HG03045 (cell line): ENCODE results near the gene AKT1.
"Not testable (repeated sequence)": the region's sequence is repeated elsewhere in the genome, so short reads cannot be mapped to it uniquely, and the experiment has no call there.

ENCODE experiments used
- ATAC-seq: cut with Tn5 transposase; IDR thresholded peaks from one replicate; pipeline ENCODE4 v1.9.1; 2021; ENCODE audit warnings: mild to moderate bottlenecking, moderate library complexity; ENCODE audit not compliant: unreplicated experiment

Gene AKT1

DNA sequence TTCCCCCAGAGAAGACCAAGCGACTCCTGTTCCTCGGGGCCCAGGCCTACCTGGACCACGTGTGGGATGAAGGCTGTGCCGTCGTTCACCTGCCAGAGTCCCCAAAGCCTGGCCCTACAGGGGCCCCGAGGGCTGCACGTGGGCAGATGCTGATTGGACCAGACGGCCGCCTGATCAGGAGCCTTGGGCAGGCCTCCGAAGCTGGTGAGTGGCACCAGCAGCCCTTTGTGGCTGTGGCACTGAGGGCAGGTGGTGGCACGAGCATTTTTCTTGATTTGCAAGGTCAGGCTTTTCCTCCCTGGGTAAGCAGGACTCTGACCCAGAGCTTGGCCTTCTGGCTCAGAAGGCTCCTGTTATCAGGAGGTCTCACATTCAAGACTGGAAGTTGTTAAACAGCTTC lies 39.9 kb downstream of the AKT1 start:
- ATAC-seq, result no peak

DNA sequence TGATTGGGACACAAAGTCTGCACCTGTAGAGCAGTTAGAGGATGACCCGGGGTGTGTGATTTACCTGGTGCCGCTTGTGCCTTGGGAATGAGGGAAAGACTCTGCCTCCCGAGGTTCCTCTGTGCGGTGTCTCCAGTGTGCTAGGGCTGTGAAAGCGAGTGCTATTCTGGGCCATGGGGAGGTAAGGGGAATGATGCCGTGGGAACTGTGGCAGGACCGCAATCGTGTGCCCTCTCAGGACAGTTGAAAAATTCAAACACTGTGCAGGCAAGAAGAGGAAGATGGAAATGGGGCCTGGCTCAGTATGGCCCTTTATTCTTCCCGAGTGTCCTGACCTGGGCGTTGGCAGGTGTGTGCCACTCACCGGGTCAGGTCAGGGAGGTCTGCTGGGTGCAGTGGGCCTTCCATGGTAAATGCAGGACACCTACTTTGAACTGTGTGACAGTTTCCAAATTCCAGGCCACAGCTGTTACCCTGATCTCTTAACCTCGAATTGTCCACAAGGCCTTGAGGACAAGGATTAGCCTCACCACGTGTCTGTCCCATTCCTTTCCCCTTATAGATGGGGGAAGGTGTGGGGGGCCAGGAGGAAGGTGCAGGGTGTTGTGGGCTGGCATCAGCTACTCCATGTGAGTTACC lies 41.2 kb downstream of the AKT1 start:
- no peak for ATAC-seq

DNA sequence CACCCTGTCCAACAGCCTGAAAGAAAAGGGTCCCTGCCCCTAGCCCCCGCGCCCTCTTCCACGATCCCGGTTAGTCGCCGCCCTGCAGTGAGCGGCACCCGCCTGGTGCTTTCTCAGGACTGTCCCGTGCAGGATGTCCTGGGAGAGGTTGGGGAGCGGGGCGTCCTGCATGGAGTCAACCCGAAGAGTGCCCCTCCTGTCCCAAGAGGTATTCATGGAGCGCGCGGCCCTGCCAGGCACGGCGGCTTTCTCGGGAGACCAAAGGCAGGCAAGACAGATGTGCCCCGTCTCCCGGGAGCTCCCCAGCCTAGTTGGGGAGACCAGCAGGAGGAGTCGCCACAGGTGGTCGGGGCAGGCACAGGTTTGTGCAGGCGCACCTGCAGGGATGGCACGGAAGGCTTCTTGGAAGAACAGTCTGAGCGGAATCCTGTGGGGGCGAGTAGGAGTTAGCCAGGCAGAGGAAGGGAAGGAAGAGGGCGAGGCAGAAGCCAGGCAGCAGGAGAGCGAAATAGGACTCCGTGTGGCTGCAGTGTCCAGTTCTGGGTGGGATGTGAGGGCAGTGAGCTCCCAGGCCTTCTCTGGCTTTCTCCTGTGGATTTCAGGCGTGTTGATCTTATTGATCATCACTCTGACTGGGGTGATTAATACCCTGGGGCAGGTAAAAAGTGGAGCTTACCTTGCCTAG lies 41.9 kb downstream of the AKT1 start:
- ATAC-seq, result no peak

DNA sequence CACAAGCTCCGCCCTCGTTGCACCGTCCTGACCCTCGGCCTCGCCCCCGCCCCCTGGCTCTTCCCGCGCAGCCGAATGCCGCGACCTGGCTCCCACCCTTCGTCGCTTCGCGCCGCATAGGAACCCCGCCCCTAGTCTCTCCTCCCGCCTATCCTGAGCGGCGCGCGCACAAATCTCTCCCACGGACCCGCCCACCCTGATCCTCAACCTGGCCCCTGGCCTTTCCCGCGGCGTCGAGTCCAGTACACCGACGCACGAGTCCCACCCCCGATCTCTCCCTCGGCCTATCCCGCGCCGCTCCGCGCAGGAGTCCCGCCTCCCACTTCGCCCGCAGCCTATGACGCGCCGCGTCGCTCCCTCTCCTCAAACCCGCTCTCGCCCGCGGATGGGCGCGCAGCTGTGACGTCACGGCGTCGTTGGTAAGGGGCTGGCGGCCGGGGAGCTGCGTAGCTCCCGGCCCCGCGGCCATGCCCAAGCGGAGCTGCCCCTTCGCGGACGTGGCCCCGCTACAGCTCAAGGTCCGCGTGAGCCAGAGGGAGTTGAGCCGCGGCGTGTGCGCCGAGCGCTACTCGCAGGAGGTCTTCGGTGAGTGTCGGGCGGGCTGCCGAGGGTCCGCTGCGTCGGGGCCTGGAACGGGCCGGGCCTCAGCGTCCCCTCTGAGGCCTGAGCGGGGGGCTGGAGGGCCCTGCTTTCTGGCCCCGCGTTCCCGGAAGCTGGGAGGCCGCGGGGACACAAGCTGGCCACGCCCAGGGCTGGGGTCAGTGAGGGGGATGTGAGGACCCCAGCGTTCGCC lies 42.6 kb downstream of the AKT1 start, which contains the start of gene SIVA1:
SIVA1 (plus strand) TSS at position 413 of the 793 bp plus-strand sequence; CDS start at position 468, 55 bp downstream.
- peak; percentile 86 for ATAC-seq

DNA sequence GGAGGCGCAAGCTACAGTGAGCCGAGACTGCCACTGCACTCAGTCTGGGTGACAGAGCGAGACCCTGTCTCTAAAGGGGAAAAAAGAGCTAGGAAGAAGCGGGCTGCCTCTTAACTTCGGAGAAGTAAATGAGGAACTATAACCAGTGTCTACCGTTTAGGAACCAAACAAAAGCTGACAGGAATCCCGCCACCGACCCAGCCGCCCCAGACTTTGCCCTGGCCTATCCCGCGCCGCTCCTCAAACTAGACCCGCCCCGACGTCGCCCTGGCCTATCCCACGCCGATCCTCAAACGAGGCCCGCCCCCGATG lies 43.2 kb downstream of the AKT1 start:
- ATAC-seq, result peak; percentile 1

DNA sequence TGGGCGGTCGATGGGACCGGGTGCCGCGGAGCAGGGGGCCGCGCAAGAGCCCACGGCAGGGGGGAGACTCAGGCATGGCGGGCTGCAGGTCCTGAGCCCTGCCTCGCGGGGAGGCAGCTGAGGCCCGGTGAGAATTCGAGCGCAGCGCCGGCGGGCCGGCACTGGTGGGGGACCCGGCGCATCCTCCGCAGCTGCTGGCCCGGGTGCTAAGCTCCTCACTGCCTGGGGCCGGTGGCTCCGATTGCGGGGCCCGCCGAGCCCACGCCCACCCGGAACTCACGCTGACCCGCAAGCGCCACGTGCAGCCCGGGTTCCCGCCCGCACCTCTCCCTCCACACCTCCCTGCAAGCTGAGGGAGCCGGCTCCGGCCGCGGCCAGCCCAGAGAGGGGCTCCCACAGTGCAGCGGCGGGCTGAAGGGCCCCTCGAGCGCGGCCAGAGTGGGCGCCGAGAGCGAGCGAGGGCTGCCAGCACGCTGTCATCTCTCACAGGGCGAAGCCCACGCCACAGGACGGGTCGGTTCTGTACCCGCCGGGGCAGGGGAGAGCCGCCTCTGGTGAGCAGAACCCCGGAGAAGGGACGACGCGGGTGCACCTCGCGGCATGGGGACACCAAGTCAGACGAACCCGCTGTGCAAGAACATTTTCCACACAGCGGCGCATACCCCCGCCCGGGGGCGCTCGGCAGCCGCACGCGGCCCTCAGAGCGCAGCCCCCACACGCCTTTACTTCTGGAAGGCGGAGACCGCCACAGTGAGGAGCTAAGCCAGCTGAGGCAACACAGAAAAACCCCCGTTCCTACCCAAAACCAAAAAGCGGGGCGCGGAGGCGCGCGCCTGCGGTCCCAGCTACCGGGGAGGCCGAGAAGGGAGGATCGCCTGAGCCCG lies 43.8 kb downstream of the AKT1 start:
- ATAC-seq, result no peak

DNA sequence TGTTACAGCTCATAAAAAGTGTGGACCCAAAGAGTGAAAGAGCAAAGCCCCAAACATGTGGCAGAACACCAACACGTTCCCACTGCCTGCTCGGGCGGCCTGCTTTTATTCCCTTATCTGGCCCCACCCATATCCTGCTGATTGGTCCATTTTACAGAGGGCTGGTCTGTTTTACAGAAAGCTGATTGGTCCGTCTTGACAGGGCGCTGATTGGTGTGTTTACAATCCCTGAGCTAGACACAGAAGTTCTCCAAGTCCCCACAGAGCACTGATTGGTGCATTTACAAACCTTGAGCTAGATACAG lies 44.8 kb downstream of the AKT1 start:
- ATAC-seq, result not testable (repeated sequence)

DNA sequence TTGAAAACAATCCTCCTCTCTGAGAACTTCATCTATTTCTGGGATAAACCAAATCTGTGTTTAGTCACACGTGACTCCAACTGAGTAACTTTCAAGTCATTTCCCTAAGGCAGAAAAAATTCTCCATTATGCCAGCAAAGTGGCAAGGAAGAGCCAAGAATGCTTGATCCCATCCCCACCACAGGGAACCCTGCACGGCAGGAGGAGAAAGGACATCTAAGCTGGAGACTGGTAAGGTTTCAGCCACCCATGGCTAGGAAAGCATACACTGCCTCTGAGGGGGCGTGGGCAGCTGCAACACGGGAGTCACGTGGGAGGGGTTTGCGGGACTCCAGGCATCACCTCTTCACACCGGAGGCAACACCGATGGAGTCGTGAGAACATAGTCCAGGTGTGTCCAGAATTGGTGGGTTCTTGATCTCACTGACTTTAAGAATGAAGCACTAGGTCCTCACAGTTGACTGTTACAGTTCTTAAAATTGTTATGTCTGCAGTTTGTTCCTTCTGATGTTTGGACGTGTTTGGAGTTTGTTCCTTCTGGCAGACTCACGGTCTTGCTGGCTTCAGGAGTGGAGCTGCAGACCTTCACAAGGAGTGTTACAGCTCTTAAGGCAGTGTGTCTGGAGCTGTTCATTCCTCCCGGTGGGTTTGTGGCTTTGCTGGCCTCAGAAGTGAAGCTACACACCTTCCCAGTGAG lies 45.3 kb downstream of the AKT1 start:
- ATAC-seq, result no peak

DNA sequence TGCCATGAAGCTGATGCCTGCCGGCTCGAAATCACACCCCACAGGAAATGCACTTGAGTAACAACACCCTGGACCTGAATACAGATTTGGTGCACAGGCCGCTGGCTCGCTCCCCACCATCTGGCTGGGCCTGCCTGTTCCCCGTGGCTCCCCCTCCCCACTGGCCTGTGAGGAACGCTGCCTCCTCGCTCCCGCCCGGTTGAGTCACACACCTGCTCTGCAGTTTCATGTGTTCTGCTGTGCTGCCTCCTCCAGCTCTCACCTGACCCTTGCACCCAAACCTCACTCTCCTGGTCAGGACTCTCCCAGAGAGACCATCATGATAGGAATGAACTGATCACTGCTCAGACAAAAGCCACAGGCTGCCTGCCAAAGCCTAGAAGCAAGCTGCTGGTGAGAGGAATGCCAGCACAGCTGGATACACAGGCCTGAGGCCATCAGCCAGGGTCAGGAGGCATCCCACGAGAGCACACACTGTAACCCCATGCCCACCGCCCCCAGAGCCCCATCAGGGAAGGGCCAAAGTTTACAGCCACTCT lies 46.4 kb downstream of the AKT1 start:
- no peak for ATAC-seq

DNA sequence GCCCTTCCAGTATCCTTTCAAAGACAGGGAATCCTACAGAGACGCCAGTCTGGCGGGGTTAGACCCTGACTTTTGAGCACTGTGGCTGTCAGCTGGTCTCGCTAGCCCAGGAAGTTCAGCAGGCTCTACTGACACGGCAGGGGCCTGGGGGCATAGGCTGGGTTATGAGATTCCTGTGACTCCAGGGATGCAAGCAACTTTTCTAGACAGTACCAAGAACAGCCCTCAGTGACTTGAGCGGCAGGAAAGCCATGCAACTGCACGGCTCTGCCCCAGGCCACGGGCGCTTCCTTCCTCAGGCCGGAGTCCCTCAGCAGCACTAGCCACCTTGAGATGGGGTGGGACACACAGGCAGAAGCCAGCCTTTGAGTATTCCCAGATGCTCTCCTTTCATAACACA lies 47.7 kb downstream of the AKT1 start:
- no peak for ATAC-seq

DNA sequence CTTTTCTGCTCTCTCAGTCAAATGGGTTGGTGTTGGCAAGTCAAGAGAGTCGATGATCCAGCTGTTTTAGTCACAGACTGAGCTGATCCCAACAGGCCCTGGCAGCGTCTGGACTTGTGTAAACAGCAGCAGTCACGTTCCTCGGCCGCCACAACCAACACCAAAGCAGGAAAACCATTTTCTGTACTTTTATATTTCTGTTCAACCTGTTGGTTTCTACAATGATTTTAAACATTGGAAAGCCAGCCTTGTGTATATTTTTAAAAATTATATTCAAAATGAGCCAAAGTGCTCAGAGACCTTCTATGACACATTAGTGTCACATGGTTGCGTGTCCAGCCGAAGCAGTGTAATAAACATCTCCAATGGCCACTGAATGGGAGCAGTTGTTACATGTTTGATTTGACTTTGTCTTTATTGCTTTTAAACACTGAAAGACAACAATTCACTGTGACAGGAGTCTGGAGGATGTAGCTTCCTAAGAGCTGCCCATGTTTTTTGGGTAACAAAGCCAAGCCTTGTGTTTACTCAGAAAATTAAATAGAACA lies 48.5 kb downstream of the AKT1 start:
- no peak for ATAC-seq

DNA sequence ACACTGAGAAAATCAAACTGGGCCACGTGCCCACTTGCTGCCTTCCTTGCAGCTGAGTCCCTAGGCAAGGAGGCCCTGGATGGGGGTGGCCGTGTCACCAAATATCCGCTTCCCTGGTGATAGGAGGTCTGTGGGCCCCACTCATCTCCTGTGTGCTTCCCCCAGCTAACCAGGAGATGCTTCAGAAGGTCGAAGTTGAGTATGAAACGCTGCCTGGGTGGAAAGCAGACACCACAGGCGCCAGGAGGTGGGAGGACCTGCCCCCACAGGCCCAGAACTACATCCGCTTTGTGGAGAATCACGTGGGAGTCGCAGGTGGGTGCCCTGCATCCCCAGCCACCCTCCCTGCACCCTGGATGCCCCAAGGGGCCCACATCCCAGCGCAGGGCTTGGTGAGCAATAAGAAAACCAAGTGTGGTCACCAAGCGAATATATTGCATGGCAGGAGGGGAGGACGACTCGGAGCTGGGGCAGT lies 49.4 kb downstream of the AKT1 start:
- no peak for ATAC-seq

DNA sequence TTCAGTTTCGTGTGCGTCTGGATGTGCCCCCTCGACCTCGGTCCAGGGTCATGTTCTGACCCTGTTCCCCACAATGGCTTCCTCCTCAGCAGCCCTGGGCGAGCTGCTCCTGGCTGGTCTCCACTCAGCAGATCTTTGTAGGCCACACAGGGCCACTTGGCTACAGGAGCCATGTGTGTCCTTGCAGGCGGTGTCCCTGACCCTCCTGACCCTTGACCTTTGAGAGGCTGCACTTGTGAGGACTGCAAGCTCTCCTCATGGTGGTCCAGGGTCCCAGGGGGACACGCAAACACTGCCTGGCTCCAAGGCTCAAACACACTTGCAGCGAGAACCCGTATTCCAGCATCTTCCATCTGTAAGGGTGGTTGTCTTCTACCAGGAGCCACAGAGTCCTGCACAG lies 50.1 kb downstream of the AKT1 start:
- no peak for ATAC-seq

DNA sequence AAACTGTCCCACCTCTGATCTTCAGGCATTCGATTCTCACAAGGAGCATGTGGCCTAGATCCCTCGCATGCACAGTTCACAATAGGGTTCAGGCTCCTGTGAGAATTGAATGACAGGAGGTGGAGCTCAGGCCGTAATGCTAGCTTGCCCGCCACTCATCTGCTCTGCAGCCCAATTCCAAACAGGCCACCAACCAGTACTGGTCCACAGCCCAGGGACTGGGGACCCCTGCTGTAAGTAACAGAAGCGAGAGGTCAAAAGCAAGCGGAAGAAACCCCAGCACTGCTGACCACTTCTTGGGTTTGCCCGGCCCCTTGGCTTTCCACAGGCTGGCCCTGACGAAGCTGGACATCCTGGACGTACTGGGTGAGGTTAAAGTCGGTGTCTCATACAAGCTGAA lies 51.1 kb downstream of the AKT1 start:
- ATAC-seq, result no peak

DNA sequence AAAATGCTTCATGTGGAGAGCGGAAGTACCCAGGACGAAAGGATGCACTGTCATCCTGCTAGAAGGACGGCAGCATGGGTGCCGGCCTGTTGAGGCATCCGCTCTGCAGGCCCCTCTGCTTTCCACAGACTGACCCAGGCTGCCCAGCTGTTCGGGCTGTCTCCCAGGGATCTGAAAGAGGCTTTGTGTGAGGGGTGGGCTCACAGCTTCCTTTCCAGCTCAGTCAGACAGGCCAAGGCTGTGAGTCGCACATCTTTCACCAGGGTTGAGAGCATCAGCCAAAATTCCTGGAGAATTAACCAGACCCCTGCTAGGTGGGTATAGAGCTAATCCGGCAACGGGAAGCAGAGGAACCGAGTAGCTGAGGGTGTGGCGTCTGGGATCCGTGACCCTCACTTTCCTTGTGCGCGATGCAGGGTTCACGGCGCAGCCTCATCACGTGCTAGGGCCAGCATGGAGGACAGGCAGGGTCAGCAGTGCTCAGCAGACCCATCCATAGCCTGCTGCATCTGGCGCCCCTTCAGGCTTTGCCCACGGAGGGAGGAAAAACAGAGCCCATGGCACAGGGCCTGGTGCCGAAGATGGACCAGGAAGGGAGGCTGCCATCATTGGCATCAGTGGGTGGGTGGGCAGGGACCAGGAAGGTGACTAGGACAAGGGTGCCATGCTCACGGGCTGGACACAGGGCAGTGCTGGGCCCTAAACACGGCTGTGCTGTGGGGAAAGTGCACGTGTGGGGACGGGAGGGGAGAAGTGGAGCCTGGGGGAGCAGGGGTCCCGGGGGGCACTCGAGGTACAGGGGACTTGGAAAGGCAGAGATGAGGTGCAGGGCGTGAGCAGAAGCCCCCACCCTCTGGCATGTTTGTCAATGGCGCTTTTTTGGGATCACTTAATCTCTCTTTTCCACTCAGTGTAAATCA lies 51.8 kb downstream of the AKT1 start:
- ATAC-seq, result no peak

DNA sequence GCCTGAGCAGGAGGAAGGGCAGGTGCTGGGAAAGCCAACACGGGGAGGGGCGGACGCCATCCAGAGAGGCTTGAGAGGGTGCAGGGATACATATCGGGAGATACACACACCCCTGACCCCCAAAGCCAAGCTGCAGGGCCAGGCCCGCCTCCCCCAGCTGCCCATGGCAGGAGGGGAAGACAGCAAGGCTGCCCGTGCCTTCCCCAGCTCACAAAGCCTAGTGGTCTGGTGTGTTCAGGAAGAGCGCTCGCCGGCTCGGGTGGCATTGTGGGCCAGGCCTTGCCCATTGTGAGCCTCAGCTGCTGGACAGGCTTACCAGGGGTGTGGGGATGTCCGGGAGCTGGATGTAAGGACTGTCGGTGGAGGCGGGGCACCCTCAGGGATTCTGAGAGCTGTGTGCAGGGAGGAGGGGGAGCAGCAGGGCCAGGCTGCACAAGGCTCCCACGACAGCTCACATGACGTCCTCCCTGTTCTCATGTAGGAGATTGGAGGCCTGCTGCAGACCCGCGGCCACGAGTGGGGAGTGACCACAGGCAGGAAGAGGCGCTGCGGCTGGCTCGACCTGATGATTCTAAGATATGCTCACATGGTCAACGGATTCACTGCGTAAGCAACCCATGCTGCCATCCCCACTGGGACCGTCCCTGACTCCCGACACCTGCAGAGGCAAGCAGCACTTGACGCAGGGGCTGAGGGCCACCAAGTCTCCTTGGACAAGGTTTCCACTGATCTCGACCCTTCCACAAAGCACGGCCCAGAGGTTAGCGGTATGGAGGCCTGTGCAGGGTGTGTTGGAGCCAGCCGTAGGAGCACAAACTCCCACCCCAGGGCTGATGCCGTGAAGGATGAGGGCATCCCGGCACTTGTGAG lies 52.7 kb downstream of the AKT1 start:
- ATAC-seq, result no peak

DNA sequence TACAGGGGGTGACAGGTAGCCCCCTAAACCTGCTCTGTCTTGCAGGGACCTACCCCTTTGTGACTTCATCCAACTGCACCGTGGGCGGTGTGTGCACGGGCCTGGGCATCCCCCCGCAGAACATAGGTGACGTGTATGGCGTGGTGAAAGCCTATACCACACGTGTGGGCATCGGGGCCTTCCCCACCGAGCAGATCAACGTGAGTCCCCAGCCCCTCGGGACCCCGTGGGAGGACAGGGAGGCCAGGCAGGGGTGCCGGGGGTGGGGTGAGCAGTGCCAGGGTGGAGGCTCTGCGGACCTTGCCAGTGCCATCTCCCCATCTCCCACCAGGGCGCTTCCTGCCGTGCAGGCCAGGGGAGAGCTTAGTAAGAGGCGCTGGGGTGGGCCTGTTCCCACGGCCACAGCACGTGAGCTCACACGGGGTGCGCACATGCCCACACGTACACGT lies 53.7 kb downstream of the AKT1 start:
- no peak for ATAC-seq
